Choroid plexus epithelial cell (primary cell): ENCODE data around the gene ATPAF1.

Experiments used
- DNase-seq: peaks from one replicate; pipeline ENCODE4 v3.0.0-alpha.2; 2010; ENCODE audit warnings: low read depth
- H3K4me3 ChIP-seq: 2 replicates; pipeline ENCODE4 v1.5.1; 2011; ENCODE audit warnings: low read depth, mild to moderate bottlenecking, control low read depth, low read length, moderate library complexity
- TF ChIP-seq, protein P1 (sequence below): conservative IDR thresholded peaks from 2 replicates; pipeline ENCODE4 v1.5.1; 2011; ENCODE audit warnings: low read depth, mild to moderate bottlenecking, control low read depth, inconsistent platforms, low read length, moderate library complexity

The ATPAF1 gene

DNA sequence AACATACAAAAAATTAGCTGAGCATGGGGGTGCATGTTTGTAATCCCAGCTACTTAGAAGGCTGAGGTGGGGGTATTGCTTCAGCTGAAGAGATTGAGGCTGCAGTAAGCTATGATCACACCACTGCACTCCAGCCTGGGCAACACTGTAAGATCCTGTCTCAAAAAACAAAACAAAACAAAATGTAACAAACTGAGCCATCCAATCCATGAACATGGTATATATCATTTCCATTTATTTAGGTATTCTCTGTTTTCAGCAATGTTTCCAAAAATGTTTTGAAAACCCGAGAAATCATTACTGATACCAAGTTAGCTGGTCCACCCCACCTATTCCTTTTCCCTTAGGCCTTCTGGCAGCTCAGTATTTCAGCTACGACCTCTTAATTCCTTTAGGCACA lies 18.4 kb downstream of the ATPAF1 start:
- no peak overlapping the region for H3K4me3 ChIP-seq
- no peak for DNase-seq
- TF ChIP-seq, protein P1, sequence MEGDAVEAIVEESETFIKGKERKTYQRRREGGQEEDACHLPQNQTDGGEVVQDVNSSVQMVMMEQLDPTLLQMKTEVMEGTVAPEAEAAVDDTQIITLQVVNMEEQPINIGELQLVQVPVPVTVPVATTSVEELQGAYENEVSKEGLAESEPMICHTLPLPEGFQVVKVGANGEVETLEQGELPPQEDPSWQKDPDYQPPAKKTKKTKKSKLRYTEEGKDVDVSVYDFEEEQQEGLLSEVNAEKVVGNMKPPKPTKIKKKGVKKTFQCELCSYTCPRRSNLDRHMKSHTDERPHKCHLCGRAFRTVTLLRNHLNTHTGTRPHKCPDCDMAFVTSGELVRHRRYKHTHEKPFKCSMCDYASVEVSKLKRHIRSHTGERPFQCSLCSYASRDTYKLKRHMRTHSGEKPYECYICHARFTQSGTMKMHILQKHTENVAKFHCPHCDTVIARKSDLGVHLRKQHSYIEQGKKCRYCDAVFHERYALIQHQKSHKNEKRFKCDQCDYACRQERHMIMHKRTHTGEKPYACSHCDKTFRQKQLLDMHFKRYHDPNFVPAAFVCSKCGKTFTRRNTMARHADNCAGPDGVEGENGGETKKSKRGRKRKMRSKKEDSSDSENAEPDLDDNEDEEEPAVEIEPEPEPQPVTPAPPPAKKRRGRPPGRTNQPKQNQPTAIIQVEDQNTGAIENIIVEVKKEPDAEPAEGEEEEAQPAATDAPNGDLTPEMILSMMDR, result no peak

DNA sequence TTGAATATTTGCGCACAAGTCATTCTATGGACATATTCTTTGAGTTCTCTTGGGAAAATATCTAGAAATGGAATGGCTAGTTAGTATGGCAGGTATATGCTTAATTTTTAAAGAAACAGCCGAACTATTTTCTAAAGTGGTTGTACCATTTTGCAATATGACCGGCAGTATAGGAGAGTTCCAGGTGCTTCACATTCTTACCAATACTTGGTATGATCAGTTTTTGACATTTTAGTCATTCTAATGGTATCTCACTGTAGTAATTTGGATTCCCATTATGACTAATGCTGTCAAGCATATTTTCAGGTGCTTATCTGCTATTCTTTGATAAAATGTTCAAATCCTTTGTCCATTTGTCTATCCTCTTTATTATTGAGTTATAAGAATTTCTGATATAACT lies 20.6 kb downstream of the ATPAF1 start:
- no peak overlapping the region for H3K4me3 ChIP-seq
- TF ChIP-seq, protein P1, result no peak
- no peak for DNase-seq

DNA sequence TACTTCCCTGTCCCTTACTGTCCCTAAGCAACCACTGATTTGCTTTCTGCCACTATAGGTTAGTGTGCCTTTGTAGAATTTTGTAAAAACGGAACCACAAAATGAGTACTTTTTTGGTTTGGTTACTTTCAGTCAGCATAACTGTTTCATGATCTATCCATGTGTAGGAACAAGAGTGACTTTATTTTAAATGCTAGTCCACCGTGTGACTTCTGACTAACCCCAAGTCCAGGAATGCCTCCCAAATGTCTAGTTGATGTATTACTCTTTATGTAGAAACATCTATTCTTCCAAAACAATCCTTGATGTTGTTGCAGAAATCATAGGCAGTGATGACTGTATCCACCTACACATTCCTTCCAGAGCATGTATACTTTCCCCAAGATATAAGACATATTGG lies 21.3 kb downstream of the ATPAF1 start:
- no peak for DNase-seq
- H3K4me3 ChIP-seq, result no peak overlapping the region
- TF ChIP-seq, protein P1, result no peak

- no peak overlapping the region for H3K4me3 ChIP-seq
- TF ChIP-seq, protein P1, result no peak
- DNase-seq, result no peak
These were observed 21.8 kb downstream of the ATPAF1 start for GRCh38 chr1:46646331-46646730.

DNA sequence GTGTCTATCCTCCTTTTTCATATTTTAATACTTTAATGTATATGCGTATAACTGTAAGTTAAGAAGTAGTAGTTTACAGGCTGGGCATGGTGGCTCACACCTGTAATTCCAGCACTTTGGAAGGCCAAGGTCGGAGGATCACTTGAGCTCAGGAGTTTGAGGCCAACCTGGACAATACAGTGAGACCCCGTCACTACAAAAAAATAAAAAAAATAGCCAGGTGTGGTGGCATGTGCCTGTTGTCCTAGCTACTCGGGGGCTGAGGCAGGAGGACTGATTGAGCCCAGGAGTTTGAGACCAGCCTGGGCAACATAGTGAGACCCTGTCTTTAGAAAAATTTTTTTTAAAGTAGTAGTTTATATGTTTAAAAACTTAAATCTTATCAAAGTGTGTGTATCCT lies 22.3 kb downstream of the ATPAF1 start:
- no peak overlapping the region for H3K4me3 ChIP-seq
- DNase-seq, result no peak
- TF ChIP-seq, protein P1, result no peak

DNA sequence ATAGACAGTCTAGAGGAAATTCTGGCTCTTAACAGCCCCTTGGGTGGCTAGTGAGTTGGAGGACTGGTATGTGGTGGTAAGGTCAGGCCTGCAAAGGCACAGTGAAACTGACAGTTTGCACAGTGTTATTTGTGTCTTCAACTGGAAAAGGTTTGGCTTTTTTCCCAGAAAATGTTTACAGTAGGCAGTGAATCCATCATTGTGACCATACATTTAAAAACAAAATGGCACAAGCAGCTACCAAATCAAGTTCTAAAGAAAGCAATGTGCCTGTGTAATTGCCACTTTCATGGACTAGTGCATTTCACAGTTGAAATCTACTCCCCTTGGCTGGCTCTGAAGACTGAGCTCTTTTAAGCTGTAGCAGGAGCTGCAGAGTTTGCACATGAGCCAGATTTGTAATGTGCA lies 24.8 kb downstream of the ATPAF1 start:
- peak; percentile 86 for DNase-seq
- TF ChIP-seq, protein P1, result no peak
- no peak overlapping the region for H3K4me3 ChIP-seq

DNA sequence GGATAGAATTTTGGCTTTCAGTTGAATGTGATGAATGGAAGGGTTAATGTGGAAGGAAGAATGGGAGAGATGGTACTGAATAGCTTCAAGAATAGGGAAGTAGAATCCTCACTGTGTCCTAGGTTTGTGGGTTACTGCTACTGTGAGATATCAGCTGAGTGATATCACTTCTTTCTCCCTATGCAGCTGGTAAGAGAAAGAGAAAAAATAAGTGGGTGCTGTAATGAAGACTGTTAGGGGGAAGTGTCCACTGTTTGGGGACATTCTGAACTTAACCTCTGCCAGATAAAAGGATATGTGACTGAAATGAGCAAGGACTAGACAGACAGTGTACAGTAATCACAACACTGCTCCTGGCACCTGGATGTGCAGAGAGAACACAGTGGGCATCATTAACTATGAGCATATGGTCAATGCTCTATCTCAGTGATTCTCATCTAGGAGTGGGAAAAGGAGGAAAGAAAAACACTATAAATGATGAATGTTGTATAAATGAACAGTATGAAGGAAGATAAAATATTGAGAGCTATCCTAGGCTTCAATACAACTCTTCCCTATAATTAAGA lies 26.0 kb downstream of the ATPAF1 start:
- TF ChIP-seq, protein P1, result no peak
- H3K4me3 ChIP-seq, result no peak overlapping the region
- no peak for DNase-seq
